ENCODE data around the gene USP35.

- TF ChIP-seq JUN (CRISPR knock-in tag; IDR thresholded peaks at IDR 0.05): no peak
- no peak for TF ChIP-seq CTCF (IDR thresholded peaks at IDR 0.05)
- TF ChIP-seq MLX (CRISPR knock-in tag; IDR thresholded peaks at IDR 0.05): no peak
- TF ChIP-seq CDX4 (CRISPR knock-in tag; IDR thresholded peaks at IDR 0.05; ENCODE audit: borderline replicate concordance): no peak
These were observed 71.2 kb downstream of the USP35 start for GRCh38 chr11:78259777-78260487.
